Liver (tissue), 9 donors: ENCODE measurements around the gene DDX39A. TPM values are rescaled to one million over a fixed set of nuclear protein-coding genes. Genes with fewer than 3 reads are reported as not detected.

Experiments used
- DNase-seq: peaks from one replicate; pipeline ENCODE4 v3.0.0-alpha.2; 2017; ENCODE audit warnings: low spot score
- H3K27ac ChIP-seq, 2 donors: one replicate each; pipeline ENCODE4 v1.7.0; 2013; ENCODE audit warnings: inconsistent platforms in 2 of 2, low read length in 2 of 2, control low read depth in 1 of 2, low read depth in 1 of 2, mild to moderate bottlenecking in 1 of 2
- H3K27me3 ChIP-seq, 4 donors: one replicate each; pipeline versions ENCODE4 v1.6.1 to v1.7.0; 2013; ENCODE audit warnings: low read length in 3 of 4, inconsistent platforms in 1 of 4, mild to moderate bottlenecking in 1 of 4, moderate library complexity in 1 of 4; ENCODE audit not compliant: control insufficient read depth in 4 of 4, insufficient read depth in 4 of 4
- H3K36me3 ChIP-seq, 4 donors: one replicate each; pipeline versions ENCODE4 v1.6.1 to v1.7.0; 2013; ENCODE audit warnings: low read length in 3 of 4, mild to moderate bottlenecking in 3 of 4, low read depth in 1 of 4, moderate library complexity in 1 of 4; ENCODE audit not compliant: control insufficient read depth in 4 of 4, insufficient read depth in 3 of 4
- H3K4me1 ChIP-seq, 4 donors: one replicate each; pipeline versions ENCODE4 v1.6.1 to v1.7.0; 2013; ENCODE audit warnings: low read length in 3 of 4, mild to moderate bottlenecking in 3 of 4, moderate library complexity in 1 of 4; ENCODE audit not compliant: control insufficient read depth in 4 of 4, insufficient read depth in 4 of 4
- H3K4me3 ChIP-seq, 3 donors: one replicate each; pipeline versions ENCODE4 v1.6.1 to v1.7.0; 2013; ENCODE audit warnings: low read length in 3 of 3, control low read depth in 1 of 3, low read depth in 1 of 3, mild to moderate bottlenecking in 1 of 3
- H3K9ac ChIP-seq, 2 donors: one replicate each; pipeline ENCODE4 v1.7.0; 2013; ENCODE audit warnings: low read length in 2 of 2, mild to moderate bottlenecking in 2 of 2, moderate library complexity in 2 of 2, control low read depth in 1 of 2, low read depth in 1 of 2
- H3K9me3 ChIP-seq, 4 donors: one replicate each; pipeline versions ENCODE4 v1.6.1 to v1.7.0; 2013; ENCODE audit warnings: low read length in 3 of 4; ENCODE audit not compliant: control insufficient read depth in 4 of 4
- ATF3 ChIP-seq: IDR thresholded peaks from 2 replicates; pipeline ENCODE4 v1.6.1; 2016; ENCODE audit warnings: antibody characterized with exemption
- EGR1 ChIP-seq, 2 donors: IDR thresholded peaks; 2 replicates each; pipeline ENCODE4 v1.6.1; 2016 to 2018; ENCODE audit warnings: antibody characterized with exemption in 2 of 2, low read depth in 2 of 2
- FOXA1 ChIP-seq: IDR thresholded peaks from 2 replicates; pipeline ENCODE4 v1.6.1; 2016; ENCODE audit warnings: antibody characterized with exemption
- FOXA2 ChIP-seq: IDR thresholded peaks from 2 replicates; pipeline ENCODE4 v1.6.1; 2016; ENCODE audit warnings: antibody characterized with exemption
- GABPA ChIP-seq, 2 donors: IDR thresholded peaks in 1 of 2; conservative IDR thresholded peaks in 1 of 2; 2 replicates each; pipeline ENCODE4 v1.6.1; 2016; ENCODE audit warnings: antibody characterized with exemption in 2 of 2, mild to moderate bottlenecking in 1 of 2, moderate library complexity in 1 of 2
- HNF4A ChIP-seq, 2 donors: conservative IDR thresholded peaks; 2 replicates each; pipeline ENCODE4 v1.6.1; 2016; ENCODE audit warnings: antibody characterized with exemption in 2 of 2, mild to moderate bottlenecking in 2 of 2
- HNF4G ChIP-seq: IDR thresholded peaks from 2 replicates; pipeline ENCODE4 v1.6.1; 2016; ENCODE audit warnings: antibody characterized with exemption
- JUND ChIP-seq, 2 donors: IDR thresholded peaks; 2 replicates each; pipeline ENCODE4 v1.6.1; 2016; ENCODE audit warnings: antibody characterized with exemption in 2 of 2
- NR2F2 ChIP-seq: IDR thresholded peaks from 2 replicates; pipeline ENCODE4 v1.6.1; 2016; ENCODE audit warnings: antibody characterized with exemption
- RAD21 ChIP-seq, 2 donors: IDR thresholded peaks; 2 replicates each; pipeline ENCODE4 v1.6.1; 2016; ENCODE audit warnings: antibody characterized with exemption in 2 of 2, mild to moderate bottlenecking in 2 of 2
- RXRA ChIP-seq, 2 donors: IDR thresholded peaks; 2 replicates each; pipeline ENCODE4 v1.6.1; 2017 to 2018; ENCODE audit warnings: antibody characterized with exemption in 2 of 2, mild to moderate bottlenecking in 1 of 2
- SP1 ChIP-seq: IDR thresholded peaks from 2 replicates; pipeline ENCODE4 v1.6.1; 2018; ENCODE audit warnings: antibody characterized with exemption, mild to moderate bottlenecking
- TAF1 ChIP-seq: conservative IDR thresholded peaks from 2 replicates; pipeline ENCODE4 v1.6.1; 2016; ENCODE audit warnings: antibody characterized with exemption, mild to moderate bottlenecking
- YY1 ChIP-seq: IDR thresholded peaks from 2 replicates; pipeline ENCODE4 v1.6.1; 2016; ENCODE audit warnings: antibody characterized with exemption, mild to moderate bottlenecking
- ZBTB33 ChIP-seq: IDR thresholded peaks from 2 replicates; pipeline ENCODE4 v1.6.1; 2016; ENCODE audit warnings: antibody characterized with exemption
- WGBS: extraction: QIAGEN DNeasy Blood & Tissue Kit; methylation state at CpG from one replicate; pipeline ENCODE4 v1.1.7; 2013; 5-methylcytosine and 5-hydroxymethylcytosine counted together
- polyA plus RNA-seq, 2 donors: library from polyadenylated mRNA; stranded (reverse) in 1 of 2; unstranded in 1 of 2; fragments of 200-250 nt in 1 of 2; fragments of >200 nt in 1 of 2; fragmentation: Nextera tagmentation in 1 of 2; extraction: Ambion mirVana in 1 of 2; gene quantifications; one replicate each; pipeline versions ENCODE4 v1.2.1 to v1.2.3, GENCODE V29; 2013 to 2015
- total RNA-seq, 2 donors: library from RNA; depleted of rRNA; stranded (reverse); fragments of >200 nt; gene quantifications; one replicate each; pipeline ENCODE4 v1.2.3, GENCODE V29; 2014
- TF ChIP-seq, protein P1 (sequence below): IDR thresholded peaks from 2 replicates; pipeline ENCODE4 v1.6.1; 2016; ENCODE audit warnings: antibody characterized with exemption
- TF ChIP-seq, protein P2 (sequence below): fragments of 150-350 bp; IDR thresholded peaks from 2 replicates; pipeline ENCODE4 v1.5.1; 2017; ENCODE audit warnings: improper control_type of control experiment, low read depth, low read length; ENCODE audit not compliant: missing input control
- TF ChIP-seq, protein P3 (sequence below): IDR thresholded peaks from 2 replicates; pipeline ENCODE4 v1.6.1; 2016; ENCODE audit warnings: antibody characterized with exemption, mild to moderate bottlenecking
- donor health status: healthy.
- donor health status: healthy.
- donor health status: healthy.
- donor health status: healthy.
- donor health status: healthy.

DDX39A gene
- total and polyA plus RNA-seq, 4 donors, result 24.9 to 54.7 (median 35.4) TPM

GRCh38 chr19:14440049-14440448, 20.9 kb upstream of the DDX39A start:
- TF ChIP-seq EGR1 (IDR thresholded peaks at IDR 0.05; ENCODE audit: low read depth in 2 of 2) (no peak), HNF4A (conservative IDR thresholded peaks at IDR 0.05) (no peak), YY1 (no peak), JUND (IDR thresholded peaks at IDR 0.05) (no peak), FOXA2 (no peak), NR2F2 (peak; percentile 56), ZBTB33 (no peak), ATF3 (no peak), GABPA (IDR thresholded peaks at IDR 0.05 in 1 of 2, conservative IDR thresholded peaks at IDR 0.05 in 1 of 2) (peak in 1 of 2 donors; percentile 29), RAD21 (IDR thresholded peaks at IDR 0.05) (no peak), RXRA (IDR thresholded peaks at IDR 0.05) (peak in 1 of 2 donors; percentile 28), FOXA1 (no peak), HNF4G (no peak), SP1 (no peak), TAF1 (no peak)
- TF ChIP-seq, protein P1, sequence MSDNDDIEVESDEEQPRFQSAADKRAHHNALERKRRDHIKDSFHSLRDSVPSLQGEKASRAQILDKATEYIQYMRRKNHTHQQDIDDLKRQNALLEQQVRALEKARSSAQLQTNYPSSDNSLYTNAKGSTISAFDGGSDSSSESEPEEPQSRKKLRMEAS, result no peak
- TF ChIP-seq, protein P2, sequence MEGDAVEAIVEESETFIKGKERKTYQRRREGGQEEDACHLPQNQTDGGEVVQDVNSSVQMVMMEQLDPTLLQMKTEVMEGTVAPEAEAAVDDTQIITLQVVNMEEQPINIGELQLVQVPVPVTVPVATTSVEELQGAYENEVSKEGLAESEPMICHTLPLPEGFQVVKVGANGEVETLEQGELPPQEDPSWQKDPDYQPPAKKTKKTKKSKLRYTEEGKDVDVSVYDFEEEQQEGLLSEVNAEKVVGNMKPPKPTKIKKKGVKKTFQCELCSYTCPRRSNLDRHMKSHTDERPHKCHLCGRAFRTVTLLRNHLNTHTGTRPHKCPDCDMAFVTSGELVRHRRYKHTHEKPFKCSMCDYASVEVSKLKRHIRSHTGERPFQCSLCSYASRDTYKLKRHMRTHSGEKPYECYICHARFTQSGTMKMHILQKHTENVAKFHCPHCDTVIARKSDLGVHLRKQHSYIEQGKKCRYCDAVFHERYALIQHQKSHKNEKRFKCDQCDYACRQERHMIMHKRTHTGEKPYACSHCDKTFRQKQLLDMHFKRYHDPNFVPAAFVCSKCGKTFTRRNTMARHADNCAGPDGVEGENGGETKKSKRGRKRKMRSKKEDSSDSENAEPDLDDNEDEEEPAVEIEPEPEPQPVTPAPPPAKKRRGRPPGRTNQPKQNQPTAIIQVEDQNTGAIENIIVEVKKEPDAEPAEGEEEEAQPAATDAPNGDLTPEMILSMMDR, result no peak
- TF ChIP-seq, protein P3, sequence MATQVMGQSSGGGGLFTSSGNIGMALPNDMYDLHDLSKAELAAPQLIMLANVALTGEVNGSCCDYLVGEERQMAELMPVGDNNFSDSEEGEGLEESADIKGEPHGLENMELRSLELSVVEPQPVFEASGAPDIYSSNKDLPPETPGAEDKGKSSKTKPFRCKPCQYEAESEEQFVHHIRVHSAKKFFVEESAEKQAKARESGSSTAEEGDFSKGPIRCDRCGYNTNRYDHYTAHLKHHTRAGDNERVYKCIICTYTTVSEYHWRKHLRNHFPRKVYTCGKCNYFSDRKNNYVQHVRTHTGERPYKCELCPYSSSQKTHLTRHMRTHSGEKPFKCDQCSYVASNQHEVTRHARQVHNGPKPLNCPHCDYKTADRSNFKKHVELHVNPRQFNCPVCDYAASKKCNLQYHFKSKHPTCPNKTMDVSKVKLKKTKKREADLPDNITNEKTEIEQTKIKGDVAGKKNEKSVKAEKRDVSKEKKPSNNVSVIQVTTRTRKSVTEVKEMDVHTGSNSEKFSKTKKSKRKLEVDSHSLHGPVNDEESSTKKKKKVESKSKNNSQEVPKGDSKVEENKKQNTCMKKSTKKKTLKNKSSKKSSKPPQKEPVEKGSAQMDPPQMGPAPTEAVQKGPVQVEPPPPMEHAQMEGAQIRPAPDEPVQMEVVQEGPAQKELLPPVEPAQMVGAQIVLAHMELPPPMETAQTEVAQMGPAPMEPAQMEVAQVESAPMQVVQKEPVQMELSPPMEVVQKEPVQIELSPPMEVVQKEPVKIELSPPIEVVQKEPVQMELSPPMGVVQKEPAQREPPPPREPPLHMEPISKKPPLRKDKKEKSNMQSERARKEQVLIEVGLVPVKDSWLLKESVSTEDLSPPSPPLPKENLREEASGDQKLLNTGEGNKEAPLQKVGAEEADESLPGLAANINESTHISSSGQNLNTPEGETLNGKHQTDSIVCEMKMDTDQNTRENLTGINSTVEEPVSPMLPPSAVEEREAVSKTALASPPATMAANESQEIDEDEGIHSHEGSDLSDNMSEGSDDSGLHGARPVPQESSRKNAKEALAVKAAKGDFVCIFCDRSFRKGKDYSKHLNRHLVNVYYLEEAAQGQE, result no peak
- Histone ChIP-seq H3K27ac (peak overlapping the region; percentile 21 to 31), H3K9ac (peak overlapping the region; percentile 19 to 33), H3K4me1 (peaks cover 0 to 12% (median 7%) of the 10 kb centered on the region in 4 donors), H3K4me3 (peak overlapping the region in 2 of 3 donors; percentile 10 to 30), H3K36me3 (peaks cover 11 to 27% (median 19%) of the 10 kb centered on the region in 4 donors), H3K9me3 (no peaks in the 10 kb centered on the region), H3K27me3 (no peaks in the 10 kb centered on the region)
- WGBS, result 60% methylated on average over 9 of the region's 9 CpGs
- peak; percentile 67 for DNase-seq
